UCSD-AML1 (cell line): ENCODE results near the gene PROM2.

ENCODE experiments used
- DNase-seq: peaks from one replicate; lab custom pipeline; 2025; ENCODE audit not compliant: unreplicated experiment; lab: John Stamatoyannopoulos, UW

The PROM2 gene

DNA sequence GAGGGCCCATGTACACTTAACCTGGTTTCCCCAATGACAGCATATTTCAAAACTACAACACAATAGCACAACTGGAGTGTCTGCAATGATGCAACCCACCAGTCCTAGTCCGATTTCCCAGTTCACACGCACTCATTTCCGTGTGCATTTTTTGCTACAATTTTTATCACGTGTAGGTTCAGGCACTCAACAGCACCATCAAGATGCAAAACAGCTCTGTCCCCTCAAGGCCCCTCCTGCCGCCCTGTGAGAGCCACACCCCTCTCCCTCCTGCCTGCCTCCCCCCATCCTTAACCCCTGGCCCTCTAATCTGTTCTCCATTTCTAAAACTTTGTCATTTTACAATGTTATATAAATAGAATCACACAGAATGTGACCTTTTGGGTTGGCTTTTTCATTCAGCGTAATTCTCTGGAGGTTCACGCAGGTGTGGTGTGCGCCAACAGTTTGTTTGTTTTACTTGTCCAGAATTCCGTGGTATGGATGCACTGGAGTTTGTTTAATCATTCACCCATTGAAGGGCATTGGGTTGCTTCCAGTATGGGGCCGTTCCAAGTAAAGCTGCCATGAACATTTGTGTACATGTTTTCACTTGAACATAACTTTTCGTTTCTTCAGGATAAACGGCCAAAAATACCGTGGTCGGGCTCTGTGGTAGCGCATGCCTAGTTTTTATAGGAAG, 31.3 kb downstream of the PROM2 start:
- no peak for DNase-seq

DNA sequence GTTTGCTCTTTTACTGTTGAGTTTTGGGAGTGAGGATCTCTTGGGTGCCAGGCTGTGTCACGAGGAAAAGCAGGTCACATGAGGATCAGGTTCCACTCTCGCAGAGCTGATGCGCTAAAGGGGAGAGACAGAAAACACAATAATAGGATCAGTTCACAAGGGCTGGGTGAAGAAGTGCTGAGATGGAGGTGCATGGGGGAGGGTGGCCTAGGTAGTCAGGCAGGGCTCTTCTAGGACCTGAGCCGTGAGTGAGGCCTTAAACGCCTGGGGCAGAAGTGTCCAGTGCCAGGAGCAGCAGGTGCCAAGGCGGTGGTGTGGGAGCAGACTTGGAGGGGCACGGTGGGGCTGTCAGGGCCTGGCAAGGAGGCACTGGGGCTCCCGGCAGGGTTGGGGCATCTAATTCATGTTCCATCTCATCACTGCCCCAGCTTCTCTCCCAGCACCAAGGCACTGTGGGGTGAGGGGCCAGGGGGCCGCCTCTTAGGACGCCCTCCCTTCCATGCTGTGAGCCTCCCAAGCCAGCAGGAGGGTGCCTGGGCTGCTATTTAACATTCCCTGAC, 32.2 kb downstream of the PROM2 start:
- no peak for DNase-seq

DNA sequence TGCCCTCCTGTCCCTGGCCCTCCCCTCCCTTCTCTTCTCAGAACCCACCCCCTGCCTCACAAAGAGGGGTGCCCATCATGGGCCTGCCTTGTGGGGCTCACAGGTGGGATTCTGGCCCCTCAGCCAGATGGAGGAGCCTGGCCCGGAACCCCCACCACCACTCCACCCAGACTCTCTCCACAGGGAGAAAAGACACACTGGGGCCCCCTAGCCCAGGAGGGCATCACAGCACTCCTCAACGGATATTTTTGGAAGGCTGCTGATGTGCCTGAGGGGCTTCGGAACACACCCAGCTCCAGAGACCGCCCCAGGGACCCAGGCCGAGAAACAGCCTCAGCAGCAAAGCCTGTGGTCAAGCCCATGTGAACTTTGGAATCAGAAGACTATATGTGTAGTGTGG, 32.8 kb downstream of the PROM2 start:
- no peak for DNase-seq

DNA sequence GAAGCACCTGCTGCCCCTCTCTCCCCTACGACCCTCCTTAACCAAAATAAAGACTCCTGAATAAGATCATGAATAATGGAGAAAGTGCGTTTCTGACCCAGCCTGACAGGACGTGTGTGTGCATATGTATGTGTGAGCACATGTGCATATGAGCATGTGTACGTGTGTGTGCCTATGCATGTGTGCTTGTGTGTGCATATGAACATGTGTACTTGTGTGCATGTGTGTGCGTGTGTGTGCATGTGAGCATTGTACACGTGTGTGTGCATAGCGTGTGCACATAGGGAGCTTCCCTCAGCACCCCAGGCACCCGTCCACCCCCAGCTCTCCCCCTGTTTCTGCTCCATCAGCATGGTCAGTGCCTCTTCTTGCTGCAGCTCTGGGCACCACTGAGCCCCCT, 33.6 kb downstream of the PROM2 start:
- DNase-seq: no peak

DNA sequence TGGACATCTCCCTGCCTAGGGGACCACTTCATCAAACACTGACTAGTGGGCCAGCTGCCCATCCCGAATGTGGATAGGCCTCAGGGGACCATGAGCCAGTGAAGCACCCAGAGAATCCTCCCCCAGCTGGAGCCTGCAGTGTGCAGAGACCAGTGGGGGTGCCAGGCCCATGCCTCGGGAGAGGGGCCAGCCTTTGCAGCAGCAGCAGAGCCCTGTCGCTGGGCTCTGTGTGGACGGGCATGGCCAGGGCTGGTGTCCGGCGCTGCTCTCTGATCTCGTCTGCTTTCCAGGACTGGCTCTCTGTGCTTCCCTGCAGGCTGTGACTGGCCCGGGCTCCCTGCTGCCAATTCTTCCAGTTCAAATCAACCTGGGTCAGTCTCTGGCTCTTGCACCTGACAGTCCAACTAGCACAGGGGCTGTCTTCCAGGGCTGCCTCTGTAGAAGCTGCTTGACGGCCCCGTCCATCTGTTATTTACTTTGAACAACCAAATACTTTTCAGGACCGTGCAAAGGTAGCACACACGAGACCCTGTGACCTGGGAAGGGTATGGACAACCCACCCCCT, 34.3 kb downstream of the PROM2 start:
- no peak for DNase-seq

DNA sequence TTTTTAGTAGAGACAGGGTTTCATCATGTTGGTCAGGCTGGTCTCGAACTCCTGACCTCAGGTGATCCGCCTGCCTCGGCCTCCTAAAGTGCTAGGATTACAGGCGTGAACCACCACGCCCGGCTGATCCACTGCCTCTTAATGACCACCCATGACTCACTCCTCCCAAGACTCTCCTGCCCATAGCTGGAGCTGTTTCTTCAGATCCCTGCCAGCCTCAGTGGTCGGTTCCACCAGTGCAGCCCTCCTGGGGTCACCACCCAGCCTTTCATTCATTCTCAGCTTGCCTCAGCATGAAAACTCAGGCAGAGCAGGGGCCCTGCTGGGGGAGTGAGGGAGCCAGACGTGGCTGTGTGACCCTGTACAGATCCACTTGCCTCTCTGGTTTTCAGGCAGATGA, 35.4 kb downstream of the PROM2 start:
- DNase-seq: no peak

DNA sequence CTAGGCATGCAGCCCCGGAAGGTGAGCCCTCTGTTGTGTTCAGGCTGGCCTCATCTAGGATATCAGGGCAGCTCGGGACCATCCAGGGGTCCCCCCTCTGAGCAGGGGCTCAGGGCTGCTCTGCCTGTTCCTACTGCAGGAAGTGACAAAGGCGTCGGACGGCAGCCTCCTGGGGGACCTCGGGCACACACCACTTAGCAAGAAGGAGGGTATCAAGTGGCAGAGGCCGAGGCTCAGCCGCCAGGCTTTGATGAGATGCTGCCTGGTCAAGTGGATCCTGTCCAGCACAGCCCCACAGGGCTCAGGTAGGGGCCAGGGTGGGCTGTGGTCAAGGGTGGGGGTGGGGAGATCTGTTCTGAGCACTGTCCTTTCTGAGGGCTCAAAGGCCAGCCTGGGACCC, 36.0 kb downstream of the PROM2 start:
- DNase-seq: no peak

DNA sequence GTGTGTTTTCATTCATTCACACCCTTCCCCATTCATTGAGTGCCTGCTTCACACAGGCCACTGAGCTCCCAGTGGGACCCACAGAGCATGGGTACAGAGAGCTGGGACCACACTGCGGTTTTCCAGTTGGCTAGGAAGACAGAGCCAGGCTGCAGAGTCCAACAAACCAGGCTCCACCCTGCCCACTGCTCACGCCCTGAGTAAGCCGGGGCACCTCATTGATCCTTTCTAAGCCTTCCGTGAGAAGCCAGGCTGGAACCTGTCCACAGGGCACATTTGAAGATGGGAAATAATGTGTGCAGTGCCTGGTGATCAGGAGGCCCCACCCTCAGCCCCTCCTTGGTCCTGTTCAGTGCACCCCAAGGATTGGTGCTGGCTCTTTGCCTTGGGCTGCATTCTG, 36.4 kb downstream of the PROM2 start:
- no peak for DNase-seq

DNA sequence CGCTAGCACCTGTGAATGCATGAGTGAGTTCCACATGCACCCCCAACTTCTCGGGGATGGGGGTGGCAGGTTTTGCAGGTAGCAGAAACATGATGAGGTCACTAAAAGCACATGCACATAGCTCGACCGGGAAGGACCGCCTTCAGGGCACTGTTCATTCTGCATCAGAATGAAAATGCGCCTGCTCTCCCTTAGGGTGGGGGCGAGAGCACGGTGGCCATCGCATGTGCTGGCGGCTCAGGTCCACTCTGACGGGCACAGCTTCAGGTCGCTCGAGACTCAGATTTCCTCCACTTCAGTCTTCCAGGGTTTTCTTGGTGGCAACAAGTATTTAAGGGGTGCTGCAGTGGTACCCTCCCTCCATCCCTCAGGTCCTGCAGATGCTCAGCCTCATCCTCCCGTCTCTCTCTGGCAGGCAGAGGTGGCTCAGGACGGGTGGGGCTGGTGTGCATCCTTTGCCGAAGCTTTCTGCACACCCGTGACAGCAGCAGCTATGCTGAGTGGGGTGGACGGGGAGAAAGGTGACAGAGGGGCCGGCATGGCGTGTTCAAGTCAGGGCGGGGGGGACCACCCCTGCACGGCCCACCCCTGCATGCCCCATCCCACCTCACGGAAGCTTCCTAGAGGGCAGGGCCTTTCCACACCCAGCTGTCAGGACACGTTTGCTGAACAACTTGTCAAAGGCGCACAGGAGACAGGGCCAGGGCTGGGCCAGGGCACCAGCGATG, 37.7 kb downstream of the PROM2 start:
- no peak for DNase-seq

DNA sequence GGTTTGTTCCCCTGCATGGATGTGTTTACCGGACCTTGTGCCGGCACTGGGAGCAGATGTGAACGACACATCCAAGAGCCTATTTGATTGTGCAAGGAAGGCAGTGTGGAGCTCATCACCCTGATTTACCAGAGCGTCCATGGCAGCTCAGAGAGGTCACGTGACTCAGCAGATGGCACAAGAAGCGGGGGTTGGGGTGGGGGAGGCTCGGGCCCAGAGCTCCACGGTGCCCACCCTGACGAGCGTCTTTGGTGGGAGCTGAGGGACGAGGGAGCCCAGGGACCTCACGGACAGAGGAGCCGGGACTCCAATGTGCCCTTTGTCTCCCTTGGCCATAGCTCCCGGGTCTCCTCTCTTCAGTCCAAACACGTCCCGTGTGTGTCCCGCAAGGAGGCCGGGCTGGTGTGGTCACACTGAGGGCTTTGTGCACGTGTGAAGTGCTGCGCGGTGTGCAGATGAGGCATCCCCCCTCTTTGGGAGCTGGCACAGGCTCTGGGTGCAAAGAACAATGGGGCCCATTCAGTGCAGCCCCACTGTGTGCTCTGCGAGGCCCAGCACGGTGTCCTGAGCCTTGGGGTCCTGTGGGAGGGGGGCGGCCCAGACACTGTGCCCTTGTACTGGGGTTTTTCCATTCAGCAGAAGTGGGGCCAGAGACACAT, 38.4 kb downstream of the PROM2 start:
- no peak for DNase-seq

DNA sequence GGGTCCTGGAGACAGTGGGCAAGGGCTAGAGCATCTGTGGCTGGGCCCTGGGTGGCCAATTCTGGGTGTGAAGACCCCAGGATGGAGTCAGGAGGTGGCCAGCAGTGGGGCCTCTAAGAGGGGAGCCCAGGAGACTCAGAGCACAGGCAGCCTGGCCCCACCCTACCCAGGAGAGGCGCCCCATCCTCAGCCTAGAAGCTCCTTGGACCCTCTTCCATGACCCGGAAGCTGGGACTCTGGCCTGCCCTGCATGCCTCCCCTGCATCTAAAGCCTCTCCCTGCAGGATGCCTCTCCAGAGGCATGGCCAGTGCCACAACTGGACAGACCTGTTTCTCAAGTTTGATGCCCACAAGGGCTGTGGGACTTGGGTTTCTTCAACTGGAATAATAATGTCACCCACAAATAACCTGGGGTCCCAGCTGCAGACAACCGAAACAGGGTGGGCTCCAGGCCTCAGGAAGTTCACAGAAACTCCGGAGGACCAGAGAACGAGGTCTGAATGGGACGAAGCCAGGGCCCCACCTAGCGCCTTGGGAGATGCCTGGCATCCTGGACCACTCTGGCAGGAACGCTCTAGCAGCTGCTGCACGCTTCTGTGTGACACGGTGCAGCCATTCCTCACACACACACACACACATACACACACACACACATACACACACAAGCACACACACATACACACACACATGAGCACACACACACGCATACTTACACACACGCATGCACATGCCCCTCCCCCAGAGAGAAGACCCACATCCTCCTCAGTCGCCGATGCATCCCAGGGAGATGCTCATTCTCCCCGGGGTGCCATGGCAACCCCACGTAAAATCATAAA, 39.3 kb downstream of the PROM2 start:
- no peak for DNase-seq

DNA sequence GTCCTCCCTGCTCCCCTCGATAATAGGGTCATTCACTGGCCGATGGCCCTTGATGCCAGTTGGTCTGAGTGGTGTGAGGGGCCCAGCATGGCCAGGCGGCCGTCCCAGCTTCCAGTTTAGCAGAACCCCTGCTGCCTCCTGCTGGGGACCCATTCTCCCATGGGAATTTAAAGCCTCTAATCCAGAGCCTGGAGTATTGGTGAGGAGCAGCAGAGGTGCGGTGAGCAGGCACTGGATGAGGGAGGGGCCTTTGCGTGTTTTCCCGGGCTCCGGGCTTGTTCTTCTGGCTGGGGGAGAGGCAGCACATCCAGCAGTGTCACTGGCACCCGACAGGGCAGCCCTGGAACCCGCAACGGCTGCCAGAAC, 40.3 kb downstream of the PROM2 start:
- no peak for DNase-seq

DNA sequence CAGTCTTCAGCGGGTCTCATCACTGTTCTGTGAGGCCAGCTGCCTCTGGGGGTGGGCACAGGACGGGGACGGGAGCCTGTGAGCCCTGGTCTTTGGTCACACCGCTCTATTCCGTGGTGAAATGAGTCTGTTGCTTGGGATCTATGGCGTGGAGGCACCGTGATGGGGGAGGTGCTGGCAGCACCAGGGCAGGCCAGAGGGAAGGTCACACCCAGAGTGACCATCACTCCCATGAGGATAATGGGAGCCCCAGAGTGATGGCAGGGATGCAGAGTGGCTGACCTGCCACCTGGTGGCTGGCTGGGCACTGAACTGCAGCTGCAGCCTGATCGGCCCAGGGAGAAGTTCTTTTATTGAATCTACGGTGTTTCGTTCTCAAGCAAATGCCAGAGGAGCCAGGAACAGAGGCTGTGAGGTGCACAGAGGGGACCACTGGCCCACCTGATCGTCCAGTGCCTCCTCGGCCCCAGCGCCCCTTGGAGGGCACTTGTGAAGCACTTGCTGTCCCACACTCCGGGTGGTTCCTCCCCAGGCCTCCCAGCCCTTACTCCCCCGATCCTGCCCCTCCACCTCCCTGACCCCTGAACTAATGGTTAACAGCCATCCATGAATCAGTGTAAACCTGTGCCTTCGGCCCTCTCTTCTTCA, 40.8 kb downstream of the PROM2 start:
- DNase-seq: peak; percentile 13

DNA sequence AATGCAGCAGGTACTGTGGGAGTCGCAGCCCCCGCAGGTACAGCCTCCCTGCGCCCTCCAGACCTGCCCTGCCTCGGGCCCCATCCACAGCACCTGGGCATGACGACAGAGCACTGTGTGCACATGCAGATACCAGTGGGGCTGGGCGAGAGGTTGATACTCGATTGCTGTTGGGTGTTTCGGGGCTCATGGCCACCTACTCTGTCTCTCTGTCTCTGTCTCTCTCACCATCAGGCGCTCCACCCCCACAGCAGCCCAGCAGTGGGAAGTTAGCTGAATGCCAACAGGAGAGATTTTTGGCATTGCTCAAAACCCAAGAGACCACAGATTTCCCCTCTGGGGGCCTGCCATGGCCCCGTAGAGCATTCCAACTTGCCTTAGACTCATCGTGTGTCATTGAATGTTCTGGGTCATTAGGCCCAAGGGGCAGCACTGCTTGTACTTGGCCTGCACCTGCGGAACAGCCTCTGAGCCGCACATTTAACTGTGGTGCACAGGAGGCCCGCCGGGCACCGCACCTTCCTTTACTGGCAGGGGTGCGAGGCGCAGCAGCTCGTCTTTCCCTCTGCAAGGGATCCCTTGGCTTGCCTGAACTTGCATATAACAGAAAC, 41.7 kb downstream of the PROM2 start:
- DNase-seq: no peak

DNA sequence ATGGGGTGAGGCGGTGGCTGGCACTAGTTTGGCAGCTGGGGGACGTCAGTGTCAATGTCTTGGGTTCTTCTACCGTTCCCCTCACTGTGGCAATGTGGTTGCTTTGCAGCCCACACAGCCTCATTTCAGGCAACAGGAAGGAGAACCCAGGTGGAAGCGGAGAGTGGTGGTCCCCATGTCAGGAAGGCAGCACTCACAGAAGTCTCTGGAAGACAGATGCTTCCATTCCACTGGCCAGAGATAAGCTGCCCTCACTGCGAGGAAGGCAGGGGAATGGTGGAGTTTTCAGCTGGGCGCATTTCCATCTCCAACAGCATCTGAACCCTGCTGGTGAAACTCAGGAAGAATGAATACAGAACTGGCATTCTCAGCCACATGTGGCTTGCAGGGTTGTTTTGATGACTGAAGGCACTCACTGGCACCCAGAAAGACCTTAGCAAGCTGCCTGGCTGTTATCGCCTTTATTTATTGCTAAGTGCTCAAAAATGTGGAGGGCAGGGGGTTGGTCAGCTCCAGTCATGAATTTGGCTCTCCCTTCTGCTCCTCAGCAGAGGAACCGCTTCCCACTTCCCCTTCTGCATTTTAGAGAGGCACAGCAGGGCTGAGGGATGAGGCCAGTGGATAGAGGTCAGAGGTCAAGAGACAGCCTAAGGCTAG, 42.3 kb downstream of the PROM2 start:
- DNase-seq: no peak

DNA sequence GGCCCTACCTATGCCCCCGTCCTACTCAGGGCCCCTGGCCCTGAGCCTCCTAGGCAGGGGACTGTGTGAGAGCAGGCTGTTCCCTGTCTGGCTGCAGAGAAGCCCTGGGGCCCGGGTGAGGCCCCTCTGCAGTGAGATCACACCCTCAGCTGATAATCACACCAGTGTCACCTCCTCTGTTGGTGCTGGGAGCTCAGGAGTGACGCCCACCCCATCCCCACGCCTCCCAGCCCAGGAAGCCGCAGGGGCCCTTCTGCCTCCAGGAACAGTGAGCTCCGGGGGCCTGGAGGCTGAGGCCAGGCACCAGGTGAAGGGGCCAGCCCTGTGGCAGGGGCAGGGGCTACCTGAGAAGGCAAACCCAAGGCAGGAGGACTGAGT, 42.9 kb downstream of the PROM2 start:
- no peak for DNase-seq

DNA sequence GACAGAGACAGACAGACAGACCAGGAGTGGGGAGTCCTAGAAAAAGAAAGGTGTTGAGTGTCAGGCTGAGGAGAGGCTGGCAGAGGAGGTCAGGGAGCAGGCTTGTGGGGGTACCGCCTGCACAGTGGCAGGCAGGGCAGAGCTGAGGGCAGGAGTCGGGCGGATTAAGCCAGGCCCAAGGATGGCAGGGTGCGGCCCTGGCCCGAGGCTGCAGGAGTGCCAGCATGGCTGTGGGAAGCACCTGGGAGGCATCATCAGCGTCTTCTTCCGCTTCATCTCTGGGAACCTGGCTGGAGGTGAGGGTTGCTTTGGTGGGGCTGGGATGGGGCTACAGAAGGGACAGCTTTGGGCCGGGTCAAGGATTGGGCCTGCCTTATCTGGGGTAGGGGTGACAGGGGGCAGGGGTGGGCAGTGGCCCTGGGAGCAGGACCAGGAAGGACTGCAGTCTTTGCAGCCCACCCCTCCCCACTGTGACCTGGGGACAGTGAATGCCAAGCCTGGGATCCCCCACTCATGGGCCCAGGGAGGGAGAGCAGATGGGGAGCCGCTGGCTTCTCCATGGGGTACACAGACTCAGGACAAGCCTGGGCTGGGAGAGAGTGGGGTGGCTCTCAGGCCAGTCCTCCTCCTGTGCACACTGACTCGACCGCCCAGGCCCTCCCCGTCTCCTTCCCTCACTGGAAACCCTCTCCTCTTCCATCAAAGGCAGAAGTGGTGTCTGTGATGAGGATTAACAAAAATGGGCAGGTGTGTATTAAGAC, 43.6 kb downstream of the PROM2 start:
- no peak for DNase-seq

DNA sequence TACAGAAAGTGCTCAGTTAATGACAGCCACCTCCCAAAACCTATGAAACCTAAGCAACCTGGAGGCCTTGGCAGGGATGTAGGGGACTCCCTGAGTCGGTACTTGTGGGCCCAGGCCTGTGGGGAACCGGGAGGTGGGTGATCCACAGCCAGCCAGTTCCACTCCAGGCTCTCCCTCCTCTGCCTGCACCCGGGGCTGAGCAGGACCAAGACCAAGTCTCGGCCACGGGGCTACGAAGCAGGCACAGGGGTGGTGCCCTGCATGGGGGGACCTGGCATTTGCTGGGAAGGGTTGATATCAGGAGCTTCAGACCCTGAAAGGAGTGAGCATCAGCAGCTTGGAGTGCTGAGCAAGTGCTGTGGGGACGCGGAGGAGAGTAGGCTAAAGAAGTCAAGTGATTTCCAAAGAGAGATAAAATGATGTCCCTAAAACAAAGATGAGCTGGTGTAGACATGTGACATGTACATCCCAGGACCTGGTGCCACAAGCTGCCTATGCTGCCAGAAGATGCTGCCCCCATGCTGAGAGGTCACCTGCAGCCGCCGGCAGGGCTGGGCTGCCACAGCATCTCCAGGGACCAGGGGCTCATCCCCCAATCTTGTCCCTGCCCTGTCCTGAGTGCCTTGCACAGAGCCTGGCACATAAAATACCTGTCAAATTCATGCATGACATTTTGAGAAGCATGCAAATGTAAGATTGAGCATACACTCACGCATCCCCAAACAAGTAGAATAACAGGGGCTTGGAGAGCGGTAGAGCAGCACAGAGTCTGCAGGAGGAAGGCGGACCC, 44.4 kb downstream of the PROM2 start:
- no peak for DNase-seq
